ENCODE results near the gene TRAPPC12. TPM values are rescaled to one million over a fixed set of nuclear protein-coding genes. Genes with fewer than 3 reads are reported as not detected.
"Not testable (repeated sequence)": the region's sequence is repeated elsewhere in the genome, so short reads cannot be mapped to it uniquely, and the experiment has no call there.

The TRAPPC12 gene
- total RNA-seq, 1 donor from 2014 or later: 94.8 TPM

DNA sequence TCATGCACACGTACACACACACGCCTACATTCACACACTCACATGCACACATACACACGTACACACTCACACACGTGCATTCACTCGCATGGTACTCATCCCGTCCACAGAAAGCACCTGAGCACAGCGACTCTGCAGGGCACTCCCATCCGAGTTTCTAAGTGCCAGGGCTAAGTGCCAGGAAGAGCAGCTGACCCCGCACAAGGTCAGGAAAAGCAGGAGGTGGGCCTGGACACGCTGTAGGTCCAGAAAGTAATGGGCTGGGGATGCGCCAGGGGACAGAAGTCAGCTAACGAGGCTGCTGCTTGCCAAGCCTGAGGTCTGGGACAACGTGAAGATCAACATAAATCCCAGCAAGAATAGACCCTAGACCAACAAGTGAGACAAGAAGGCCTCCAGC is 124.0 kb downstream of the TRAPPC12 start:
- no peak for TF ChIP-seq POLR2AphosphoS5 (IDR thresholded peaks at IDR 0.05; ENCODE audit: insufficient read depth in 1 of 2, low read depth in 1 of 2)
- TF ChIP-seq POLR2A (IDR thresholded peaks at IDR 0.05): no peak
- TF ChIP-seq CTCF (IDR thresholded peaks at IDR 0.05): no peak
- intact Hi-C loops (cut with DNase I): no loop called here
- Histone ChIP-seq H3K4me1 (peaks cover 6% of the 10 kb centered on the region), H3K27me3 (no peaks in the 10 kb centered on the region), H3K27ac (no peak overlapping the region), H3K9me3 (no peaks in the 10 kb centered on the region), H3K36me3 (peaks cover 0 to 36% of the 10 kb centered on the region in 2 donors), H3K4me3 (no peak overlapping the region)
- DNase-seq (ENCODE audit: extremely low spot score in 2 of 2): no peak

- DNase-seq (ENCODE audit: extremely low spot score in 2 of 2): no peak
- no peaks in the 10 kb centered on the region for H3K9me3 ChIP-seq
- no peaks in the 10 kb centered on the region for H3K27me3 ChIP-seq
- H3K27ac ChIP-seq: no peak overlapping the region
- TF ChIP-seq POLR2AphosphoS5 (IDR thresholded peaks at IDR 0.05; ENCODE audit: insufficient read depth in 1 of 2, low read depth in 1 of 2): no peak
- no peak for TF ChIP-seq CTCF (IDR thresholded peaks at IDR 0.05)
- no peak for TF ChIP-seq POLR2A (IDR thresholded peaks at IDR 0.05)
- peaks cover 0 to 25% of the 10 kb centered on the region in 2 donors for H3K36me3 ChIP-seq
- H3K4me1 ChIP-seq: peaks cover 6% of the 10 kb centered on the region
- intact Hi-C loops (cut with DNase I): no loop called here
- H3K4me3 ChIP-seq: no peak overlapping the region
Measured at GRCh38 chr2:3504741-3505140, 125.2 kb downstream of the TRAPPC12 start.

DNA sequence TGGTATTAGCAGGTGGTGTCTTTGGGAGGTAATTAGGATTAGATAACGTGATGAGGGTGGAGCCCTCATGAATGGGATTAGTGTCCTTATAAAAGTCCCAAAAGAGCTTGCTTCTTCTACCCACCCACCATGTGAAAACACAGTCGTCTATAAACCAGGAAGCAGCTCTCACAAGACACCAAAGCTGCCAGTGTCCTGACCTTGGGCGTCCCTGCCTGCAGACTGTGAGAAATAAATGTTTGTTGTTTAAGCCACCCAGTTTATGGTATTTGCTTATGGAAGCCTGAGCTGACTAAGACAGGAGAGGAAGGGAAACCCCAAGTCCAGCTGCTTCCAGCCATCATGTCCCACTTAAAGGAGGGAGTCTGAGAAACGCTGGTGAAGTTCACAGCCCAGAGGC is 126.3 kb downstream of the TRAPPC12 start:
- intact Hi-C loops (cut with DNase I): no loop called here
- H3K36me3 ChIP-seq: peaks cover 0 to 20% of the 10 kb centered on the region in 2 donors
- no peaks in the 10 kb centered on the region for H3K27me3 ChIP-seq
- H3K4me1 ChIP-seq: peaks cover 6% of the 10 kb centered on the region
- H3K27ac ChIP-seq: no peak overlapping the region
- TF ChIP-seq POLR2AphosphoS5 (IDR thresholded peaks at IDR 0.05; ENCODE audit: insufficient read depth in 1 of 2, low read depth in 1 of 2) (no peak), POLR2A (IDR thresholded peaks at IDR 0.05) (no peak), CTCF (IDR thresholded peaks at IDR 0.05) (no peak)
- no peak overlapping the region for H3K4me3 ChIP-seq
- H3K9me3 ChIP-seq: no peaks in the 10 kb centered on the region
- DNase-seq (ENCODE audit: extremely low spot score in 2 of 2): no peak

DNA sequence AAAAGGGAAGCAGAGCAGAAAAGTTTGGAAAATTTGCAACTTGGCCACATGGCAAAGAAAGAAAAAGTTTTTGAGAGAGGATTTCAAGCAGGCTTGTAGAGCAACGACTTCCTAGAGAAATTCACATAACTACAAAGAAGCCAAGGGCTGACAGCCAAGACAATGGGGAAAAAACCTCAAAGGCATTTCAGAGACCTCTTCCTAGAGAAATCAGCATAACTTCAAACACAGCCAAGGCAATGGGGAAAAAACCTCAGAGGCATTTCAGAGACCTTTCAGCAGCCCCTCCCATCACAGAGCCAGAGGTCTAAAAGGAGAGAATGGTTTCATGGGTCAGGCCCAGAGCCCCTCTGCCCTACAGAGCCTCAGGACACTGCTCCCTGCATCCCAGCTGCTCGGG is 132.6 kb downstream of the TRAPPC12 start:
- intact Hi-C loops (cut with DNase I): no loop called here
- H3K9me3 ChIP-seq: no peaks in the 10 kb centered on the region
- peaks cover 0 to 39% of the 10 kb centered on the region in 2 donors for H3K36me3 ChIP-seq
- H3K27me3 ChIP-seq: no peaks in the 10 kb centered on the region
- no peak overlapping the region for H3K27ac ChIP-seq
- H3K4me1 ChIP-seq: no peaks in the 10 kb centered on the region
- TF ChIP-seq POLR2A (IDR thresholded peaks at IDR 0.05): no peak
- TF ChIP-seq CTCF (IDR thresholded peaks at IDR 0.05): no peak
- no peak for TF ChIP-seq POLR2AphosphoS5 (IDR thresholded peaks at IDR 0.05; ENCODE audit: insufficient read depth in 1 of 2, low read depth in 1 of 2)
- no peak overlapping the region for H3K4me3 ChIP-seq
- no peak for DNase-seq (ENCODE audit: extremely low spot score in 2 of 2)

GRCh38 chr2:3513026-3513810 is 133.7 kb downstream of the TRAPPC12 start:
- no peak for DNase-seq (ENCODE audit: extremely low spot score in 2 of 2)
- H3K4me1 ChIP-seq: no peaks in the 10 kb centered on the region
- no peak for TF ChIP-seq CTCF (IDR thresholded peaks at IDR 0.05)
- no peak for TF ChIP-seq POLR2A (IDR thresholded peaks at IDR 0.05)
- TF ChIP-seq POLR2AphosphoS5 (IDR thresholded peaks at IDR 0.05; ENCODE audit: insufficient read depth in 1 of 2, low read depth in 1 of 2): no peak
- no peaks in the 10 kb centered on the region for H3K9me3 ChIP-seq
- H3K27ac ChIP-seq: no peak overlapping the region
- H3K4me3 ChIP-seq: no peak overlapping the region
- H3K27me3 ChIP-seq: no peaks in the 10 kb centered on the region
- H3K36me3 ChIP-seq: peaks cover 0 to 39% of the 10 kb centered on the region in 2 donors
- intact Hi-C loops (cut with DNase I): no loop called here

GRCh38 chr2:3515438-3515837 is 135.9 kb downstream of the TRAPPC12 start:
- H3K4me3 ChIP-seq; H3K4me1 ChIP-seq; intact Hi-C loops (cut with DNase I); H3K9me3 ChIP-seq; DNase-seq (ENCODE audit: extremely low spot score in 2 of 2); H3K27ac ChIP-seq; H3K27me3 ChIP-seq: not testable (repeated sequence)
- H3K36me3 ChIP-seq: peaks cover 0 to 35% of the 10 kb centered on the region in 2 donors

All from vagina (tissue), 2 donors.